HG02610 (cell line): ENCODE data around the gene EXOC4.
"Not testable (repeated sequence)": the region's sequence is repeated elsewhere in the genome, so short reads cannot be mapped to it uniquely, and the experiment has no call there.

Experiments used
- ATAC-seq: cut with Tn5 transposase; IDR thresholded peaks from one replicate; pipeline ENCODE4 v1.9.1; 2021; ENCODE audit warnings: mild to moderate bottlenecking, moderate library complexity; ENCODE audit not compliant: unreplicated experiment

Gene EXOC4

GRCh38 chr7:133773601-133774000 is 520.7 kb downstream of the EXOC4 start:
- ATAC-seq, result no peak

DNA sequence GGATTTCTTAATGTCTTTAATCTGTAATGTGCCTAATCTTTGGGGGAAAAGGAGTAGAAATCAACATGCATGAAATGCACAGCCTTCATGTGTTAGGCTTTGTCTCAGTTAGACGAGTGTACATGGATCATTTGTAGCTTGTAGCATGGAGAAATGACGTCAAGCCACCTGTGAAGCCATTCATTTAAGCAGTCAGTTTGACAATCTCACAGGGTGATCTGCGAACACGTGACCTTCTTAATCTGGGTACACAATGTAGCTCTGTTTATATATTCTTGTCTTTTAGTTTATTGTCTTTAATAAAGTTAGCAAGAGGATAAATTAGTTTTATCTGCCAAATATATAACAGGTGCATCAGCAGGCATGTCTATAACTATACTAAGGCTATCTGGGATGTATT is 522.3 kb downstream of the EXOC4 start:
- ATAC-seq, result no peak

GRCh38 chr7:133776266-133776665 is 523.4 kb downstream of the EXOC4 start:
- ATAC-seq, result no peak

- ATAC-seq, result no peak
These were observed 524.8 kb downstream of the EXOC4 start for GRCh38 chr7:133777701-133778100.

DNA sequence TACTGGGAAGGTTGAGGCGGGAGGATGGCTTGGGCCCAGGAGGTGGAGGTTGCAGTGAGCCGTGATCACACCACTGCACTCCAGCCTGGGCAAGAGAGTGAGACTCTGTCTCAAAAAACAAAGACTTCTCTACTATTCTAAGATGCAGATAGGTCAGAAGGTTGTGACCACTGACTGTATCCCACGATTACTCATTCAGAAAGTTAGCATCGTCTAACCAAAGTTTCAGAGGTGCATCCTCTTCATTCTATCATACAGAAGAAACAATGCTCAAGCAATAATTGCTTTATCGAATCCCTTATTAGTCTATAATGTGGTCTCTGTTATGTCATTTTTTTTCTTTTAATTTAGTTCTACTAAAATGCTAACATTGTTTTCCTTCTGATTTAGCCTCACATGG is 525.6 kb downstream of the EXOC4 start:
- peak; percentile 98 for ATAC-seq

- ATAC-seq, result not testable (repeated sequence)
These were observed 526.7 kb downstream of the EXOC4 start for GRCh38 chr7:133779538-133779937.

- ATAC-seq, result no peak
These were observed 528.0 kb downstream of the EXOC4 start for GRCh38 chr7:133780912-133781311.

- no peak for ATAC-seq
These were observed 528.7 kb downstream of the EXOC4 start for GRCh38 chr7:133781486-133782090.

DNA sequence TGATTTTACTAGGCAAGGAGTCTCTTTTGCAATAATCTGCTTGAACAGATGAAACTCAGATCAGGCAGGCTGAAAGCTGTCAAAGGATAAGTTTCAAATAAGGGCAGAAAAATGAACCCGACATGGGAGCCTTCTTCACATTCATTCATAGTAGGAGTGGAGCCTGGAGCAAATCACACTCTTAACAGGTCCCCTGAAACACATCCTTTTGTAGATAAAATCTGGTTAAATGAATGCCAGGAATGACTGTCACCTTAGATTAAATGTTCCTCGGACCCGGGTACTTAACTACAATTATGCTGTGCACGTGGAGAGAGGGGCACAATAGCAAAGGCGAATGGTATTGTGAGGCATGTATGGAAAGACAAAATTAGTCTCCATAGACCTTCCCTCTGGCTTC is 529.6 kb downstream of the EXOC4 start:
- ATAC-seq, result no peak

DNA sequence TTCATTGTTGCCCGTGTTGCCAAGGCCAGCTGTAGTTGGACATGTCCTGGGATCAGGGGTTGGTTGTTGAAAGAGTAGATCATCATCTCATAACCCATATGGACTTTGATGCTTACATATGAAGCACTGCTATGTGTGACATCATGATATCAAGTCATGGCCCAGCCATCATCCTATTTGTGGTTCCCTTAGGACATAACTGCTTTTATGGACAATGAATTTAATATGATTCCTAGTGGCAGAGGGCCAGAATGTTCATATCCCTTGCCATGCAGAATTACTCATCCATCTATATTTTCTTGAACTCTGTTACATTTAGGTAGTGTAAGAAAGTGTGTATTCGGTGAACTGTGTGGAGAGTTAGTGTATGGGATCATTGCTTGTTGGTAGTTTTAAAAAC is 530.4 kb downstream of the EXOC4 start:
- no peak for ATAC-seq

DNA sequence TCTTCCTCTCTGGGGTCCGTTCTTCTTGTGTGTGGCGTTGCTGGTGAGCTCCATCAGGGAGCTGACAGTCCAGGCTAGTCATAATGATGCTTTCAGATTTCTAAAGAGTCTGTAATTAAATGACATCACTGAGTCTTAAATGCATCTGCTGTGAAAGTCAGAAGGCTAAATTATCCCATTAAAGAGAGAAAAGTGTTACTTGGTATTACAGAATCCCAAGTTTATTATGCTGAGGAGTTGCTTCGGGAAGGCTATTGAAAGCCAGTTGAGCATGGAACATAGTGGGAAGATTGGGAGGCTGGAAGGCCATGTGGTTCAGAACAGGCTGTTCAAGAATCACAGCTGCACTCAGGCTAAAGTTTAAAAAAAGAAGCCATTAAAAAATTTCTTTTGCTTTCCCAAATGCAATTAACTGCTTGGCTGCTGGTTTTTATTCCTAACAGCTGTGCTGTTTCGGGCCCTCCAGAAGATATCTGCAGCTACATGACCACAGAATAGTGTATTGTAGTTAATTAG is 531.7 kb downstream of the EXOC4 start:
- no peak for ATAC-seq

GRCh38 chr7:133786401-133786937 is 533.6 kb downstream of the EXOC4 start:
- ATAC-seq, result no peak

- no peak for ATAC-seq
These were observed 537.1 kb downstream of the EXOC4 start for GRCh38 chr7:133789974-133790373.

DNA sequence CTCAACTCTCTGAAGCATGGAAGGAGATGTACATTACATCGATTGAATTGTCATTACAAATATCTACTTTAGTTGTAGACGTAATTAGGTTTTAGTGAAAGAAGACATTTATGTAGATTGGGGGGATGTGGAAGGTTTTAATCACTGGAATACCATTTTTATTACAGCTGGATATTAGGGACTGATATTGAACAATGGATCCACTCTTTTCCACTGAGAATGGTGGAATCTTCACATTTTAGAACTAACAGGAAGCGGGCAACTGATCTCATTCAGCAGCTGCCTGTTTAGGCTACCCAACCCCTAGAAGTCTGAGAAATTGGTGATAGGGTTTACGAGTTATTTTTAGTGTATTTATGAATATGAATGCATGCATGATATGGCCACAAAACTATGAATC is 538.0 kb downstream of the EXOC4 start:
- ATAC-seq, result no peak

- ATAC-seq, result no peak
These were observed 541.6 kb downstream of the EXOC4 start for GRCh38 chr7:133794479-133794878.

DNA sequence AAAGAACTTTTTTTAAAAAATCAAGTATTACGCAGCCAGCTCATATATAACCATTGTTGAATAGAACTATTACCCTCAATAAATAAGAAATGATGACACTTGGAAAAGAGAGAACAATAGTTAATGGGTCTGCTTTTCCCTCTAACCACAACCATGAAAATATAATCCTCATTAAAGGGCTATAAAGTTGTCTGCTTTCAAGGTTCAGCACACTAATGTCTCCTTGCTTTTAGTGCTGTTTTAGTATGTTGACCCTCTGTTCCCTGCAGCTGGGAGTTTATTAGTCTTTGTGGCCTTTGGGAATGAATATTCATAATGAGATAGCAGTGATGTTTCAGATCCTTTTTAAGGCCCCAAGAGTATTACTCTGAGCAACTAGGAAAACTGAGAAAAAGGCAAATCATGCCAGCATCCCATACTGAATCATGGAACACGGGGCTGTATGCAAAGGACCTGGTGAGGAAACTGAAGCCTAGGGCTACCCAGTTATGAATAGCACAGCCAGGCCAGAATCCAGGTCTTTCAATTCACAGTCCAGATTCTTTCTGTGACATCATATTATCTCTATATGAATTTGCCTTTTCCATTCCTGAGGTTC is 542.3 kb downstream of the EXOC4 start:
- no peak for ATAC-seq

- ATAC-seq, result no peak
These were observed 544.2 kb downstream of the EXOC4 start for GRCh38 chr7:133796782-133797745.

- ATAC-seq, result no peak
These were observed 545.1 kb downstream of the EXOC4 start for GRCh38 chr7:133797818-133798520.

DNA sequence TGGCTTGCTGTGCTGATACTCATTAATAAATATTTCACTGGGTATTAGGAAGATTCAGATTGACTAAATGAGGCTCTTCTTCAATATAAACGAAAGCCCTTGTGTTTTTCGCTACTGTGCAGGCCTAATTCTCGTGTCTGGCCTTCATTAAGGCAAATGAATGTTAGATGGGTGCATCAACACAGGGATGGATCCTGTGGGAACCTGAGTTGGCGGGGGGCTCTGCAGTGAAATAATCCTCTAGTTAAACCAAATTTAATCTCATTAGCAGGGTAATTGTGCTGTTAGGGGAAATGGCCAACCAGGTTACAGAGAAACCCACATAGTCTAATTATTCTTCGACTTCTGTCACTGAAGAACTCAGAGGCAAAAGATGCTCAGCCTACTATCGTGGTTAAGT is 548.5 kb downstream of the EXOC4 start:
- no peak for ATAC-seq

- ATAC-seq, result peak; percentile 87
These were observed 551.2 kb downstream of the EXOC4 start for GRCh38 chr7:133804127-133804526.

DNA sequence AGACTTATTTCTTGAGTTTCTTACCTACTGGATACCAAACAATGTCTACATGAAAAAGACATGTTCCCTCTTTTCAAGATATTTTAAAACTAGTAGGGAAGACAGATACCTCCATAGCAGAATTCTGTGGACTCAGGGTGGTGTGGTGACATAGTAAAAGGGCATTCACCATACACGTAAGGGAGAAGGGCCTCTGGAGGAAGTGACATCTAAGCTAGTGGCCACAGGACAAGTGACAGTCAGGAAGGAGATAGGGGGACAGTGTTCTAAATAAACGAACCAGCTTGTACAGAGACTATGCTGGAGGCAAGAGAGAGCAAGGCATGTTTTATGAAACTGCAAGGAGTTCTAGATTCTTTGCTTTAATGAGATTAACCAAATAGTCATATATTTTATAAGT is 552.5 kb downstream of the EXOC4 start:
- no peak for ATAC-seq
